Muscle of leg (tissue), 11 donors: ENCODE measurements around the gene CYP2W1. TPM values are rescaled to one million over a fixed set of nuclear protein-coding genes. Genes with fewer than 3 reads are reported as not detected.
A peak's percentile ranks its signal among the peaks of the same experiment; 100 is the strongest.

ENCODE experiments used
- DNase-seq: peaks from one replicate; pipeline ENCODE4 v3.0.0; 2013
- H3K27ac ChIP-seq: one replicate; pipeline ENCODE4 v1.5.1; 2013; ENCODE audit warnings: mild to moderate bottlenecking, low read length, control low read depth
- H3K27me3 ChIP-seq: one replicate; pipeline ENCODE4 v1.6.1; 2013; ENCODE audit warnings: low read length; ENCODE audit not compliant: control insufficient read depth, insufficient read depth
- H3K36me3 ChIP-seq: one replicate; pipeline ENCODE4 v1.6.1; 2013; ENCODE audit warnings: low read length; ENCODE audit not compliant: control insufficient read depth, insufficient read depth
- H3K4me1 ChIP-seq: one replicate; pipeline ENCODE4 v1.6.1; 2013; ENCODE audit warnings: low read length; ENCODE audit not compliant: control insufficient read depth, insufficient read depth
- H3K4me3 ChIP-seq: one replicate; pipeline ENCODE4 v1.5.1; 2013; ENCODE audit warnings: low read length, control low read depth
- H3K9me3 ChIP-seq: replicated peaks from 2 replicates; pipeline ENCODE4 v1.6.1; 2013; ENCODE audit warnings: low read depth, low read length; ENCODE audit not compliant: control insufficient read depth
- WGBS: methylation state at CpG from one replicate; pipeline ENCODE4 v1.1.5; 2013; ENCODE audit warnings: missing lambda C conversion rate; ENCODE audit not compliant: insufficient coverage; 5-methylcytosine and 5-hydroxymethylcytosine counted together
- polyA plus RNA-seq, 8 donors: library from polyadenylated mRNA; unstranded; fragments of 120-200 nt; gene quantifications; one replicate each; pipeline versions ENCODE4 v1.2.1 to v1.2.3, GENCODE V29; 2013; ENCODE audit warnings: inconsistent platforms in 1 of 8, low replicate concordance in 1 of 8; ENCODE audit not compliant: insufficient read length in 8 of 8, insufficient read depth in 1 of 8
- total RNA-seq: library from RNA; stranded (reverse); fragments of 120-200 nt; gene quantifications from one replicate; pipeline ENCODE4 v1.2.4, GENCODE V29; 2013

Gene CYP2W1
- total and polyA plus RNA-seq, 9 donors, result 0.62 to 26.3 (median 0.84) TPM

DNA sequence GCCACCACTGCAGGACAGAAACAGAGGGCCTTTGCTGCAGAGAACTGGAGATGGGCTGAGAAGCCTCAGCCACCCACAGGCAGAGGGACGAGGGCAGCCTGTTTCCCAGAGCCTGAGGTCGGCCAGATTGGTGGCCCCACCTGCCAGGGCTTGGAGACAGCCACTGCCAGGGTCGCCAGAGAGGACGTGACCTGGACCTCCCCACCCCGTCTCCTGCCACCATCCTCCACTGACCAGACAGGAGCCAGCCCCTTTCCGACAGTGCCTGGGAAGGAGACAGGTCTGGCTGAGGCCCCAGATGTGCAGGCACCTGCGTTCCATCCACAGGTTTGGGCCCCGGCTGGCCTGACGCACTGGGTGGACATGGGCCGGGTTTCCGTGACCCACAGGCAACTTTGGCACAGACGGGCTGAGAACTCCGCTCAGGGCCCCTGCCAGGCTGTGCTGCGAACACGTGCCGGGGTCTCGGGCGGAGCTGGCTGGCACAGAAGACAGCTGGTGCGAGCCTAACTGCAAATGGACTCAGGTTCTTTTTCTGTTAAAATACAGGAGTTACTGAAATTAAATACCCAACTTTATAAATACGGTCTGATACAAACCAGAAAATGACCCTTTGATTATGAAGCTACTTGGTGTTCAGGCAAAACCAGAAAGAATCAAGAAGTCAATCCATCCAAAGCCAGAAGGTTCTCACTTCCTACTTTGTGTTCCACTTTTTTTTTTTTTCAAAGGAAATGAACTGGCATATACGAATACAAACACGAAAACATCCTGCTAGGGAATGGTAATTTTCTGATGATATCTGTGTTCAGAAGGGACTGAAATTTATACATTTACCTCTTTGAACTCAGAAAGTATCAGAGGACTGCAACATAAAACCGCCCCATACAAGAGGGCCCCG lies 14.5 kb upstream of the CYP2W1 start:
- H3K36me3 ChIP-seq, result peaks cover 55% of the 10 kb centered on the region
- H3K4me1 ChIP-seq, result peaks cover 34% of the 10 kb centered on the region
- no peaks in the 10 kb centered on the region for H3K9me3 ChIP-seq
- no peak overlapping the region for H3K4me3 ChIP-seq
- H3K27me3 ChIP-seq, result peaks cover under 1% of the 10 kb centered on the region
- WGBS, result 92% methylated on average over 16 of the region's 24 CpGs
- no peak overlapping the region for H3K27ac ChIP-seq
- DNase-seq, result no peak

DNA sequence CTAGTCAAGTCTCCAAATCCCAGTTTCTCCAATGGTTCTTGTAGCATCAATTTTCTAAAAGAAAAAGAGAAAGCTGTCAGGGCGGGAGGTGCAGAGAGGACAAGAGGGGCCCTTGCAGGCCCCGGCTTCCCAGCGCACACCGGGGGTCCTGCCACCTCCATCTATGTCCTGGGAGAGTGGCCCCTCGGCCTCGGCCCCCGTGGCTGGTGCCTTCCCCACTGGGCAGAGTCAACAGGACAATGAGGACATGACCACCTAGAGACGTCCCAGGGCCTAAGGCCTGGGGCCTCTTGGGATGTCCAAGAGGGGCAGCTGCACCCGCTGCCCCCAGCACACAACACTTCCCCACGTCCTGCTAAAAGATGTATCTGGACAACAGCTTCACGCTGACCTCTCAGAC lies 13.6 kb upstream of the CYP2W1 start:
- no peak for DNase-seq
- Histone ChIP-seq H3K4me1 (peaks cover 33% of the 10 kb centered on the region), H3K36me3 (peaks cover 55% of the 10 kb centered on the region), H3K4me3 (no peak overlapping the region), H3K9me3 (no peaks in the 10 kb centered on the region), H3K27ac (no peak overlapping the region), H3K27me3 (no peaks in the 10 kb centered on the region)
- 95% methylated on average over 5 of the region's 11 CpGs for WGBS

DNA sequence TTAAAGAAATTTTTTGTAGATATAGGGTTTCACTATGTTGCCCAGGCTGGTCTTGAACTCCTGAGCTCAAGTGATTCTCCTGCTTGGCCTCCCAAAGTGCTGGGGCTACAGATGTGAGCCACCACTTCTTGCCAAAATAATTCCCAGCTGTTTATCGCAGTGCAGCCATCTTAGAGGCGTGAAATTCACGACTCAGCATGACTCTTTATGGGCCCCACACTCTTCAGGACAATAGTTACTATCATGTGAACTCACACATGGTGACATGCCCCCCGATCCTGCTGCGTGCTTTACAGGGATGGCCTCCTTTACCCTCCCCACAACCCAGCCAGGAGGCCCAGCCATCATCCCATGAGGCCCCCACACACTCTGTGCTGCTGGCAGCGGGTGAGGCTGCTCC lies 12.2 kb upstream of the CYP2W1 start:
- Histone ChIP-seq H3K4me3 (no peak overlapping the region), H3K27ac (no peak overlapping the region), H3K9me3 (no peaks in the 10 kb centered on the region), H3K27me3 (no peaks in the 10 kb centered on the region), H3K36me3 (peaks cover 55% of the 10 kb centered on the region), H3K4me1 (peaks cover 24% of the 10 kb centered on the region)
- DNase-seq, result no peak
- WGBS, result 65% methylated on average over 6 of the region's 6 CpGs

DNA sequence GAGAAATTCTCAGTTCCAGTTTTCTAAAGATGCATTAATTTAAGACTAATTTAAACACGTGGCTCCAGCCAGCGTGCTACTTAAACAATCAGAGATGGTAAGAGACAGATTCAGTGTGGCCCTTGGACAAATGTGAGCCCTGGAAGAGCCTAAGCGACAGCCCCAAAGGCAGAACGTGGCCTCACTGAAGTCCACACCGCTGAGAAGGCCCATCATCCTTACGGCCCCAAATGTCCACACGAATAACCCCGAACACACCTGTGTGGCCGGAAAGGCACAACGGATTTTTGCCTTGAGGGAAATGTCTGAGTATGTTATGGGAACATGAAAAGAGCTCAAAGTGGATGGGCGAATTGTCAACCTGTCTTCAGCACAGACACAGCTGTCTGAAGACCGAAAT lies 10.9 kb upstream of the CYP2W1 start:
- Histone ChIP-seq H3K27ac (no peak overlapping the region), H3K36me3 (peaks cover 50% of the 10 kb centered on the region), H3K9me3 (no peaks in the 10 kb centered on the region), H3K27me3 (no peaks in the 10 kb centered on the region), H3K4me3 (no peak overlapping the region), H3K4me1 (peaks cover 26% of the 10 kb centered on the region)
- 89% methylated on average over 5 of the region's 12 CpGs for WGBS
- DNase-seq, result no peak

DNA sequence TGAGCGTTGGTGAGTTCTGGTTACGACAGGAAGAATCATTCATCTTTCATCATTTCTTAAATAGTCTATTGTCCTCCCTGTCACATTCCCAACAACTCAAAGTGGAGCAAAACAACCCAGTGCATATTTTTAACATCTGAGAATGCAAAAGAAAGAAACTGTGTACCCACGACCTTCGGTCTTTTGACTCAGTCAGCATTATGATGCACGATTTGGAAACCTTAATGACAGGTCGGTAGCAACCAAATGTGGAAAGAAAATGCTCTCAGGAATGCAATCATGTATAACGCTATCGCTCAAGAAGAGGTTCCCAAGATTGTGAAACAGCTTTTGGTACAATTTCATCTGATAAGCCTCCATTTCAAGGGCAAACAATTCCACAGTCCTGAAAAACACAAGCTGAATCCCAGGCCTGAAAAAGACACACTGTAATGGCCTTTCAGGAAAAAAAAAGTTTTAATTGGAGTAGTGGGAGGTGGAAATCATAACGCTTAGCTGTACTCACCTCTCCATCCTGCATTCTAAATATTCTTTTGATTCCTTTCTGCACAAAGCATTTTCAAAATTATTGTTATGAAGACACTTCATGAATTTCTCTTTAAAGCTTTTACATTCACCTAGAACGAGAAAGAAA lies 10.2 kb upstream of the CYP2W1 start:
- no peaks in the 10 kb centered on the region for H3K27me3 ChIP-seq
- H3K9me3 ChIP-seq, result no peaks in the 10 kb centered on the region
- 88% methylated on average over 6 of the region's 10 CpGs for WGBS
- H3K27ac ChIP-seq, result no peak overlapping the region
- peaks cover 43% of the 10 kb centered on the region for H3K36me3 ChIP-seq
- no peak for DNase-seq
- H3K4me3 ChIP-seq, result no peak overlapping the region
- H3K4me1 ChIP-seq, result peaks cover 24% of the 10 kb centered on the region

DNA sequence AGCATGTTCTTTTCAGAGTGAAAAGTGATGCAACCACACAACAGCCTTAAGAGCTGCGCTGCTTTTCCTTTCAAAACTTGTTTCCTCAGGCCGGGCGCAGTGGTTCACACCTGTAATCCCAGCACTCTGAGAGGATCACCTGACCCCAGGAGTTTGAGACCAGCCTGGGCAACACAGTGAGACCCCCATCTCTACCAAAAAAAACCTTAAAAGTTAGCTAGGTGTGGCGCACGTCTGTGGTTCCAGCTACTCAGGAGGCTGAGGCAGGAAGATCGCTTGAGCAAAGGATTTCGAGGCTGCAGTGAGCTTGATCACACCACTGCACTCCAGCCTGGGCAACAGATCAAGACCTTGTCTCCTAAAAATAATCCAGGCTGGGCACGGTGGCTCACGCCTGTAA lies 9.7 kb upstream of the CYP2W1 start:
- 88% methylated on average over 6 of the region's 9 CpGs for WGBS
- Histone ChIP-seq H3K4me1 (peaks cover 18% of the 10 kb centered on the region), H3K36me3 (peaks cover 38% of the 10 kb centered on the region)

DNA sequence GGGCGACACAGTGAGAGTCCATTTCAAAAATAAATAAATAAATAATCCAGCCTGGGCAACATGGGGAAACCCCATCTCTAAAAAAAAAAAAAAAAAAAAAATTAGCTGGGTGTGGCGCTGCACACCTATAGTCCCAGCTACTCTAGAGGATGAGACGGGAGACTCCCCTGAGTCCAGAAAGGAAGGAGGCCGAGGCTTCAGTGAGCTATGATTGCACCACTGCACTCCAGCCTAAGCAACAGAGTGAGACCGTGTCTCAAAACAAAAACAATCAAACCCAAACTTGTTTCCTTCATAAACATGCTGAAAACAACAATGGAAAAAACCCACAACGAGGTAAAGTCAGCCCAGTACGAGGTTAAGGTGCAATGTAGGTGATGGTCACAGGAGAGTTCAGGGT lies 8.8 kb upstream of the CYP2W1 start:
- Histone ChIP-seq H3K27ac (no peak overlapping the region), H3K27me3 (no peaks in the 10 kb centered on the region), H3K36me3 (peaks cover 30% of the 10 kb centered on the region), H3K4me1 (peaks cover 16% of the 10 kb centered on the region), H3K9me3 (no peaks in the 10 kb centered on the region), H3K4me3 (peak overlapping the region; percentile 85)
- no peak for DNase-seq
- WGBS, result 33% methylated on average over 1 of the region's 7 CpGs

More for the DNA sequence above, 9.7 kb upstream of the CYP2W1 start:
- DNase-seq, result no peak
- Histone ChIP-seq H3K27me3 (no peaks in the 10 kb centered on the region), H3K27ac (no peak overlapping the region), H3K9me3 (no peaks in the 10 kb centered on the region), H3K4me3 (no peak overlapping the region)

DNA sequence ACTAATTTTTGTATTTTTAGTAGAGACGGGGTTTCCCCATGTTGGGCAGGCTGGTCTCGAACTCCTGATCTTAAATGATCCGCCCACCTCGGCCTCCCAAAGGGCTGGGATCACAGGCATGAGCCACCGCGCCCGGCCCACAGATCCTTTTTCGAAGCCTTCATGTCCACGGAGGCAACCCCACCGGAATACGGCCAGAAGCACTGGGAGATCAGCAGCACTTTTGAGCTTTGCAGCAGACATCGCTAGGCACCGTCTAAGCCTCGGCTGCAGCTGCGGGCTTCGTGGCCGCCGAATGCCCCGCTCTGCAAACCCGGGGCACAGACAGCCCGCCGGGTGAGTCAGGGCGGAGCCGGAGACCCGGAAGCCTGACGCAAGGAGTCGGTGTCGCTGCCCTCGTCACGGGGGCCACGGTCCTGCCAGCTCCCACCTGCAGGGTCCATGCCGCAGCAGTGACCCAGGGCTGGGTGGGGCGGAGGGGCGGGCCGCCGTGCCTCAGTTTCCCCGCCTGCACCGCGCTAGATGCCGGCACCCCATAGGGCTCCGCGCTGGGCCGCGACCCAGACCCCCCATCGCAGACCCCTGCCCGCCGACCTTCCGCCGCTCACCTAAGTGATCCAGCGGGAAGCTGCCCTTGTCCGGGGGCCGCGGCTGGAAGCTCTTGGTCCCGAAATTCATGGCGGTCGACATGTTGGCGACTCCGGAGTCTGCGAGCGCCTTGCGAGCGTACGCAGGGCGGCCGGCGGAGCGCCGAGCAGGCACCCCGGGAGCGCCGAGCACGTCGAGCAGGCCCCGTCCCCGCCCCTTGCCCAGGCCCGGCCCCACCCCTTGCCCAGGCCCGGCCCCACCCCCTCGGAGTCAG lies 7.9 kb upstream of the CYP2W1 start, which contains the start of gene COX19:
Gene COX19 (minus strand): TSS at position 730 of the 862 bp plus-strand sequence. CDS start 40 bp downstream, at position 690.
- WGBS, result under 1% methylated on average over 72 of the region's 78 CpGs
- Histone ChIP-seq H3K4me1 (peaks cover 21% of the 10 kb centered on the region), H3K9me3 (no peaks in the 10 kb centered on the region), H3K27me3 (no peaks in the 10 kb centered on the region), H3K36me3 (peaks cover 22% of the 10 kb centered on the region), H3K27ac (peak within 1 kb of the TSS; percentile 79), H3K4me3 (peak within 1 kb of the TSS; percentile 85)
- DNase-seq, result peak; percentile 94

DNA sequence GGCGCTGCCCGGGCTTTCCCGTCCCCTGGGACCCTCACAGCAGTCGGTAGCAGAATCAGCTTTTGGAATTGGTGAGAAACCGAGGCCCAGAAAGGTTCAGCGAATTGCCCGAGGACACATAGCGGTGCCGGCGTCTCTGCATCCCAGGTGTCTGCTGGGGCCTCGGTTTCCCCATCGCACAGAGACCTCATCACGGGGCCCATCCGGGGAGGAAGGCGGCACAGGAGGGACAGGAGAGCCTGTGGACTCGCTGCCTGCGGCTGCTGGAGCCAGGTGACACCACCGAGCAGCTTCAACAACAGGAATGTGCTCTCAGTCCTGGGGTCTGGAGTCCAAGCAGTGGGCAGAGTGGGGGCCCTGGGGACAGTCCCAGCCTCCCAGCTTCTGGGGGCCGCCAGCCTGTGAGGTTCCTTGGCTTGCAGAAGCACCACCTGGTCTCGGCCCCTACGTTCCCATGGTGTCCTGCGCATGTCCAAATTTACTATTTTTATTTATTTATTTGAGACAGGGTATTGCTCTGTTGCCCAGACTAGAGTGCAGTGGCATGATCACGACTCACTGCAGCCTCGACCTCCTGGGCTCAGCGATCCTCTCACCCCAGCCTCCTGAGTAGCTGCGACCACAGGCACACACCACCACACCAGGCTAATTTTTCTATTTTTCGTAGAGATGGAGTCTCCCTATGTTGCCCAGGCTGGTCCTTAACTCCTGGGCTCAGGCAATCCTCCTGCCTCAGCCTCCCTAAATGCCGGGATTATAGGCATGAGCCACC lies 7.1 kb upstream of the CYP2W1 start:
- no peaks in the 10 kb centered on the region for H3K27me3 ChIP-seq
- peaks cover 17% of the 10 kb centered on the region for H3K36me3 ChIP-seq
- no peak overlapping the region for H3K27ac ChIP-seq
- no peak for DNase-seq
- peaks cover 23% of the 10 kb centered on the region for H3K4me1 ChIP-seq
- WGBS, result 45% methylated on average over 24 of the region's 28 CpGs
- H3K4me3 ChIP-seq, result peak overlapping the region; percentile 32
- no peaks in the 10 kb centered on the region for H3K9me3 ChIP-seq
